ENCODE data around the gene TCF4. TPM values are rescaled to one million over a fixed set of nuclear protein-coding genes. Genes with fewer than 3 reads are reported as not detected.

Gene TCF4
- total and polyA plus RNA-seq, 2 donors (not counting 3 experiments of a cell fraction or from before 2014, with no cell fraction given) = 183 to 390 TPM

- dilution Hi-C loops (cut with MboI; ENCODE audit: extremely low pct_ligation_motif_present, low sequenced_read_pairs) = no loop called here
- H3K27ac ChIP-seq (ENCODE audit: insufficient read depth, low read depth, low read length) = peak overlapping the region; percentile 30
- peak; percentile 36 for DNase-seq (ENCODE audit: low read depth, low spot score)
Observed at GRCh38 chr18:55503167-55503820, 84.7 kb downstream of the TCF4 start.

More at GRCh38 chr18:55503167-55503820, 84.7 kb downstream of the TCF4 start:
- no peaks in the 10 kb centered on the region for H3K9me1 ChIP-seq (replicated peaks; ENCODE audit: control insufficient read depth, extremely low read depth, insufficient read depth, low read length)
- no peaks in the 10 kb centered on the region for H3K9me3 ChIP-seq (replicated peaks; ENCODE audit: control insufficient read depth, insufficient read depth, low read length)
- POLR2A ChIA-PET = no interaction called here
- intact Hi-C loops (cut with micrococcal nuclease) = no loop called here
- CTCF ChIA-PET = interaction anchor here (0.8 to 1.0 kb wide), 3 partner anchors 87 to 1073 kb away, joined by 3 read pairs; no protein-coding TSS in a partner anchor
- peak overlapping the region; percentile 18 for H3K9ac ChIP-seq (replicated peaks; ENCODE audit: extremely low read depth, insufficient read depth, low read length)
- no peak overlapping the region for H3K4me3 ChIP-seq (replicated peaks in 1 of 3; ENCODE audit: insufficient read depth in 1 of 3, low read depth in 1 of 3, low read length in 3 of 3)
- H3K4me2 ChIP-seq (ENCODE audit: insufficient read depth, low read length) = no peak overlapping the region
- H3K27me3 ChIP-seq (ENCODE audit: control insufficient read depth in 2 of 2, insufficient read depth in 2 of 2, low read length in 2 of 2) = no peaks in the 10 kb centered on the region
- no peak for TF ChIP-seq FOS (IDR thresholded peaks at IDR 0.05; ENCODE audit: borderline replicate concordance, insufficient read depth, low read length)
- no peak for TF ChIP-seq MYC (IDR thresholded peaks at IDR 0.05; ENCODE audit: low read depth, low read length)
- TF ChIP-seq MAX (IDR thresholded peaks at IDR 0.05; ENCODE audit: insufficient read depth, insufficient read length) = no peak
- TF ChIP-seq POLR2AphosphoS5 (IDR thresholded peaks at IDR 0.05; ENCODE audit: insufficient read depth, low read depth, low read length) = no peak
- TF ChIP-seq POLR2A (IDR thresholded peaks at IDR 0.05; ENCODE audit: low read depth, low read length) = no peak
- TF ChIP-seq EZH2 (IDR thresholded peaks at IDR 0.05; ENCODE audit: borderline replicate concordance, low read depth, low read length, severe bottlenecking) = no peak
- no peak for TF ChIP-seq CTCF (IDR thresholded peaks at IDR 0.05; ENCODE audit: extremely low read depth in 1 of 2, insufficient read depth in 1 of 2, low read depth in 1 of 2, low read length in 2 of 2)
- TF ChIP-seq GATA2 (IDR thresholded peaks at IDR 0.05; ENCODE audit: insufficient read depth, insufficient read length, low read depth, low read length) = no peak
- no peak for TF ChIP-seq JUN (IDR thresholded peaks at IDR 0.05; ENCODE audit: borderline replicate concordance, insufficient read depth, insufficient read length, low read depth)
- BruUV-seq (replicated peaks) = no TSS peak
- H3K4me1 ChIP-seq (ENCODE audit: control insufficient read depth, extremely low read depth, insufficient read depth, low read length) = peaks cover 58% of the 10 kb centered on the region
- H3K79me2 ChIP-seq (ENCODE audit: control insufficient read depth, insufficient read depth, low read length) = peaks cover 74% of the 10 kb centered on the region
- no peak overlapping the region for H2AFZ ChIP-seq (ENCODE audit: low read depth, low read length)
- H3K36me3 ChIP-seq (ENCODE audit: control insufficient read depth in 2 of 2, extremely low read depth in 1 of 2, insufficient read depth in 2 of 2, low read length in 2 of 2) = no peaks in the 10 kb centered on the region
- FAIRE-seq = no peak
- H4K20me1 ChIP-seq (replicated peaks; ENCODE audit: control insufficient read depth, extremely low read depth, insufficient read depth, low read length) = no peaks in the 10 kb centered on the region
